GM18505 (cell line): ENCODE data around the gene HS3ST2.

Experiments used
- ATAC-seq: cut with Tn5 transposase; IDR thresholded peaks from one replicate; pipeline ENCODE4 v1.9.1; 2021; ENCODE audit not compliant: unreplicated experiment
- POLR2A ChIP-seq: IDR thresholded peaks from 4 replicates; pipeline ENCODE4 v1.6.1; 2011; ENCODE audit warnings: borderline replicate concordance; ENCODE audit not compliant: insufficient read depth, insufficient read length; ENCODE audit errors: extremely low read depth

The HS3ST2 gene

DNA sequence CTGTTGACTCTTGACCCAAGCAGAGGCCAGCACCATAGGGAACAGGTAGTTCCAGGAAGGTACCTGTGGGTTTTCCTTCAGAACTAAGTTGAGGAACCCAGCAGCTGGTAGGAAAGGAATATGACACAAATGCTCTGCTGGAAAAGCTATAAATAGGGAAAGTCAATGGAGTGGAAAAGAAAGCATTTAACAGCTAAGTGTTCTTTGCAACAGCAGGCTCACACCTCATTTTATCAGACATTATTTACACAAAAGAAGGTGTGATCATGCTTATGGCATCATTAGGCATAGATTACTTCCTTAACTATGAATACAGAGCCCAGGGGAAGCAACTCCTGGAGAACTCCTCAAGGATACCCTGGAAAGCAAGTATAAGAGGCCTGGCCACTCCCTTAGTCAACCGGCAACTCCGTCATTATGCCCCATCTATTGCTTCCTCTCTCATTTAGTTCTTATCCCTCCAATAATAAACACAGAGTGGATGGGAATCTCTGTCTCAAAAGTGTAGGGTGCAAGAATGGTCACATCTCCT, 128.1 kb downstream of the HS3ST2 start:
- no peak for TF ChIP-seq POLR2A
- no peak for ATAC-seq

DNA sequence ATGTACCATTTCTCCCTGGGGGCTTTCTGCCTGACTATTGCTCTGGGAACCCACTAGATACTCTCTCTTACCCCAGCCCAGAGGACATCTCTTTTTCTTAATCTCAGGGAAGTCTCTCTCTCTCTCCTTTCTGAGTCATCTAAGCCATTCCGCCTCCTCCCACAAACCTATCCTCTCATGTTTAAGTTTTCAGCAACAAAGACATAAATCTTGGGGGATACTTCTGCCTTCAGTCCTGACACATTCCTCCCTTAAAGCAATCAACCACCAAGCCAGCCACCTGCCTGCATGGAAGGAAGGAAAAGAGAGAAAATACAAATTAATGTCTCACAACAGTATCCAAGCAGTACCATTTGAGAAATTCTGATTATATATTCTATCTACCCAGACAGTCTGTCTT, 128.8 kb downstream of the HS3ST2 start:
- TF ChIP-seq POLR2A, result no peak
- no peak for ATAC-seq

DNA sequence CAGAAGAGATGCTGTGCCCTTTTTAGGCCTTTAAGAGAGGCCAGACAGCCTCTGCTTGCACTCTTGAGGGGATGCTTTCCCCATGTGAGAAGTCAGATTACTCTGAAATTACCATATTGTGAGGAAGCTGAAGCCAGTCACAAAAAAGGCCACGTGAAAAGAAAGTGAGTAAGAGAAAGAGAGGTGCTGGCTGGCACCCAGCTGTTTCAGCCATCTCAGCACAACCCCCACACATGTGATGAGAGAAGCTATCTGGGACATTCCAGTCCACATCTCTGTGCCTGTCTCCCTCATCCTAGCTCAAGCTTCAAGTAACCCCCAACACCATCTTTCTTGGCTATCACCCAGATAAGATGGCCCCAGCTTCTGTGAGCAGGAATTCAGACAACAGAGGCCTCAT, 131.4 kb downstream of the HS3ST2 start:
- ATAC-seq, result no peak
- no peak for TF ChIP-seq POLR2A

DNA sequence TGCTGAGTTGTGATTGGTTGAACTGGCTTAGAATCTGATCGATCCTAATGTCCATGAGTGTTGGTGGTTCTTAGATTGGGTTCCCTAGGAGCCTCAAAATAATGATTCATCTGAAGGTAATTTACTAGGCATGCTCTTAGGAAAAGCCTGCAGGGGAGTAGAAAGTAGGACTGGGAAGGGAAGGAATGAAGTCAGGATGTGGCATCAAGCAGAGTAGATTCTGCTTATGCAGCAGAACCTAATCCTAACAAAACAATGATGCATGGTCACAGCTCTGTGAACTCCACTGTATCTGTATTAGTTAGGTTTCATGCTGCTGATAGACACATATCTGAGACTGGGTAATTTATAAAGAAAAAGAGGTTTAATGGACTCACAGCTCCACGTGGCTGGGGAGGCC, 132.5 kb downstream of the HS3ST2 start:
- no peak for TF ChIP-seq POLR2A
- ATAC-seq, result no peak

DNA sequence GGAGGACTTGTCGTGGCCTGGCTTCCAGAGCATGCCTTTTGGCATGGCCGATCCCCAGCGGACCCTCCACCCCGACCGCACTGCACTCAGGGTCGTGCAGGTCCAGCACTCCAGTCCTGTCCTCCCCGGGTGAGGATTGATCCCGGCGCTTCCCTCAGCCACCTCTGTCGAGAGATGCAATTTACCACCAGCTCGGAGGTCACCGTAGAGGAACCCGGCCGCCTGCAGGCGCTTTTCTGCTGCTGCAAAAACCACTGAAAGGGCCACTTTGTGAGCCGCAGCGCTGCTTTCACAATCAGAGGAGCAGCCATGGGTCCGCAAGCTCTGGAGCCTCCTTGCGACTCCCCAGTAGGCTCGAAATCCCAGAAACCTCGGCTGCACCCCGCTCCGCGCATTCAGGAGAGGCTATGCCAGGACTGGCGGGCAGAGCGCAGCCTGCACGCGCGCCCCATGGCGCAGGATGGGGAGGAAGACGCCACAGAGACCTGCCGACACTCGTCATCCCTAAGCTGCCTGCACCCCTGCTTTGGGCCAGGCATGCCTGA, 134.2 kb downstream of the HS3ST2 start:
- ATAC-seq, result no peak
- no peak for TF ChIP-seq POLR2A

DNA sequence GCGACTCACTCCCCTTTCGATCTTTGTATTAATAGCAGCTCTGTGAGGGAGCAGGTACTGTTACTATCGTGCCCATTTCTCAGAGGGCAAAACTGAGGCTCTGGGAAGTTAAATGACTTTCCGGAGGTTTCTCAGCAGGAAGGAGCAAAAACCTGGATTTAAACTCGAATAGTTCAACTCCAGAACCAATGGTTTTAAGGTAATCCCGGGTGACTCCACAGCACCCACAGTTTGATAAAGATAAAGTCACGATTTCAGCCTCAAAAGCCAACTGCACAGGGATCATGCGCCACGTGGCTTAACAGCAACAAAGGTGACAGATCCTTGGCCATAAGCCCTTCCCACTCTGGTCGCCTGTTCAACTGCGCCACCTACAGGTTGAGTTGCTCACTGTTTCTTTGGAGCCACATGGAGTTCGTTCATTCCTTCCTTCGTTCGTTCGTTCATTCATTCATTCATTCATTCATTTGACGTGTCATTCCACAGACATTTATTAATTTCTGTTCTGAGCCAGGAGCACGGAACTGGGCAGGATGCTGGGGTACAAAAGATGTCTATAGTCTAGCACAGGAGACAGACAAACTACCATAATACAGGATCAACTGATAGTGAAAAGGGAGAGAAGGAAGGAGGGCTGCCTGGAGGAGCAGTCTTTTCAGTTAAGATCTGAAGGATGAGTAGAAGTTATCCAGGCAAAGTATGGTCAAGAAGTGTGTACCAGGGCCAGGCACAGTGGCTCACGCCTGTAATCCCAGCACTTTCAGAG, 134.8 kb downstream of the HS3ST2 start:
- no peak for TF ChIP-seq POLR2A
- no peak for ATAC-seq

DNA sequence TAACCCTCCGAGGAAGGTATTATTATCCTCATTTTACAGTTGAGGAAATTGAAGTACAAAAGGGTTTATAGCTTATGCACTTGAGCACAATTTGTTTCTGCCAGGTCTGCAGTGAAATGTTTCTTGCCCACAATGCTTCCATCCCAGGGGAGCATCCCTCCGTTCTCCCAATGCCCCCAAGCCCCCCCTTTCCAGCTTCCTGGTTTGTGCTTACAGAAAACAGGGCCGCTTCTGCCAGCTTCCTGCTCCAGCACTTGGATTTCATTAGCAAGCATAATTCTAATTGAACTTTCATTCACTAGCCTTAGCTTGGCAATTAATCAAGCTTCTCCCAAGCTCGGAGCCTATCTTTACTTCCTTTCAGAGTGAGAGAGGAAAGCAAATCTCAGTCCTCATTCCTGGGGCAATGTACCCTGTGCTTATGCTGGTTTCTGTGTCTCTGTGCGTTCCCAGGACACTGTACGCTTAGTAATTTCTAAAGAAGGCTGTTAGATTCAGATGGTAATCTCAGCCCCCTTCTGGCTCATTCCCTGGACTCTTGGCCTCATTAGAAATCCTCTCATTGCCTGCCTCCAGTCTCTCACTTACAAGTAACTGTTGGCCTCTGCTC, 141.6 kb downstream of the HS3ST2 start:
- ATAC-seq, result no peak
- no peak for TF ChIP-seq POLR2A

DNA sequence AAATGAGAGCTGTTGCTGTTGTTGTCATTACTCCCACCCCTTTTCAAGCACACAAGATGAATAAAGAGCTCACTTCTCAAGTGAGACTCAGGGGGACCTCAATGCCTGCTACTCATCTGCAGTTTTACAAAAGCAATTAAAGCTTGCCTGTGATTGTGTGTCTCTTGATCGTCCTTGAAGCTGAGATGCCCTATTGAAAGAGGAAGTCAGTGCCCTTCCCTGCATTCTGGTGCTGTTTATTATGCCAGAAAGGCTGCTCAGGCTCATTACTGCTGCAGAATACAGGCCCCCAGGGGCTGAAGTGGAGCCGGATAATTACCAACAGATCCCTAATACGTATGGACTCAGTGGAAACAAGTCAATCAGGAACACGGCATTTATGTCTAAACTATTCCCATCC, 147.2 kb downstream of the HS3ST2 start:
- TF ChIP-seq POLR2A, result no peak
- no peak for ATAC-seq

DNA sequence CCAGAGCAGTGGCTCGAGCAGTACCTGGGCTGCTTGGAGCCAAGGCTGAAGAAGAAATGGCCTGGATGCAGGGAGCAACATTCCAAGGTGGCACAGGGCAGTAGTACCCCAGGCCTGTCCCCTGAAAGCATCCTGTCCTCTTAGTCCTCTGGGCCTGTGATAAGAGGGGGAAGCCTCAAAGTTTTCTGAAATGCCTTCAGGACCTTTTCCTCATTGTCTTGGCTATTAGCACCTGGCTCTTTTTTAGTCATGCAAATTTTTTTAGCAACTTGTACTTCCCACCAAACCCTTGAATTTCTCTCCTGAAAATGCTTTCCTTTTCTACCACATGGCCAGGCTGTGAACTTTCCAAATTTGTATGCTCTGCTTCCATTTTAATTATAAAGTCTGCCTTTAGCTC, 148.9 kb downstream of the HS3ST2 start:
- no peak for TF ChIP-seq POLR2A
- ATAC-seq, result no peak
